GM18873 (cell line): ENCODE results near the gene CCL21.

Experiments used
- ATAC-seq: cut with Tn5 transposase; IDR thresholded peaks from one replicate; pipeline ENCODE4 v1.9.1; 2021; ENCODE audit warnings: mild to moderate bottlenecking, moderate library complexity, moderate number of reproducible peaks; ENCODE audit not compliant: unreplicated experiment, low FRiP score

Gene CCL21

GRCh38 chr9:34709196-34709978 lies 549 bp downstream of the CCL21 start:
- no peak for ATAC-seq

GRCh38 chr9:34707130-34707529 lies 2.8 kb downstream of the CCL21 start:
- ATAC-seq: no peak

GRCh38 chr9:34701769-34702736 lies 7.9 kb downstream of the CCL21 start:
- ATAC-seq: no peak

GRCh38 chr9:34701023-34701768 lies 8.7 kb downstream of the CCL21 start:
- no peak for ATAC-seq

GRCh38 chr9:34694811-34695210 lies 15.1 kb downstream of the CCL21 start:
- ATAC-seq: no peak

GRCh38 chr9:34693560-34693959 lies 16.4 kb downstream of the CCL21 start:
- ATAC-seq: no peak

GRCh38 chr9:34691936-34692315 lies 18.0 kb downstream of the CCL21 start:
- no peak for ATAC-seq

GRCh38 chr9:34690983-34691935 lies 18.7 kb downstream of the CCL21 start, which contains the start of gene CCL19:
Gene CCL19, minus strand, starts transcription at chr9:34691276. Its CDS starts 137 bp downstream, at chr9:34691139.
- ATAC-seq: no peak

- no peak for ATAC-seq
Observed at GRCh38 chr9:34689512-34689911, 20.4 kb downstream of the CCL21 start.

GRCh38 chr9:34689116-34689470 lies 20.8 kb downstream of the CCL21 start:
- no peak for ATAC-seq

- ATAC-seq: no peak
Observed at GRCh38 chr9:34688329-34689115, 21.4 kb downstream of the CCL21 start.

GRCh38 chr9:34687276-34688030 lies 22.5 kb downstream of the CCL21 start:
- ATAC-seq: no peak

GRCh38 chr9:34686732-34687131 lies 23.2 kb downstream of the CCL21 start:
- ATAC-seq: no peak

GRCh38 chr9:34686231-34686630 lies 23.7 kb downstream of the CCL21 start:
- ATAC-seq: no peak

- no peak for ATAC-seq
Observed at GRCh38 chr9:34685591-34685990, 24.3 kb downstream of the CCL21 start.

GRCh38 chr9:34684816-34685215 lies 25.1 kb downstream of the CCL21 start:
- ATAC-seq: no peak

- no peak for ATAC-seq
Observed at GRCh38 chr9:34684145-34684544, 25.8 kb downstream of the CCL21 start.

GRCh38 chr9:34675869-34676268 lies 34.1 kb downstream of the CCL21 start:
- ATAC-seq: no peak
